ENCODE measurements around the gene FAF2. TPM values are rescaled to one million over a fixed set of nuclear protein-coding genes. Genes with fewer than 3 reads are reported as not detected.

Gene FAF2
- total and polyA plus RNA-seq, 10 of the 15 experiments (the other 5 are each of a cell fraction or from before 2014, with no cell fraction given) = 19.0 to 45.1 (median 35.6) TPM

GRCh38 chr5:176447978-176448608 is at the start of gene FAF2 (continued):
- TF ChIP-seq CEBPZ (IDR thresholded peaks at IDR 0.05; ENCODE audit: low read depth, low read length) (no peak), NR2C1 (IDR thresholded peaks at IDR 0.05) (peak; percentile 83), SP1 (IDR thresholded peaks at IDR 0.05; ENCODE audit: low read depth, low read length) (peak; percentile 54), RCOR1 (conservative IDR thresholded peaks at IDR 0.05; ENCODE audit: low read depth, low read length) (0 out of 2 replicates have a peak, but pooled peaks have one; percentile 40), TBL1XR1 (IDR thresholded peaks at IDR 0.05; ENCODE audit: low read depth, low read length) (peak; percentile 98; the same call in 1 of the 2 replicates), RELB (IDR thresholded peaks at IDR 0.05; ENCODE audit: low read depth) (peak; percentile 88), HCFC1 (IDR thresholded peaks at IDR 0.05; ENCODE audit: low read length) (peak; percentile 51; the same call in 1 of the 2 replicates), RELA (IDR thresholded peaks at IDR 0.05; ENCODE audit: borderline replicate concordance, partially characterized antibody) (peak; percentile 41), SKIL (IDR thresholded peaks at IDR 0.05; ENCODE audit: low read depth, poor library complexity, severe bottlenecking) (no peak), TCF12 (IDR thresholded peaks at IDR 0.05; ENCODE audit: low read depth, low read length) (peak; percentile 51; the same call in 1 of the 2 replicates), REST (IDR thresholded peaks at IDR 0.05; ENCODE audit: low read depth, low read length) (0 out of 2 replicates have a peak, but pooled peaks have one; percentile 27), CTCF (IDR thresholded peaks at IDR 0.05 in 2 of 3, conservative IDR thresholded peaks at IDR 0.05 in 1 of 3; ENCODE audit: control insufficient read depth in 2 of 3, extremely low read depth in 1 of 3, insufficient read depth in 1 of 3, low read depth in 3 of 3, low read length in 3 of 3) (peak; percentile 93 to 99 (median 97); a peak in 5 of 6 replicates), PML (IDR thresholded peaks at IDR 0.05; ENCODE audit: low read length) (peak; percentile 68; the same call in 1 of the 2 replicates), BHLHE40 (IDR thresholded peaks at IDR 0.05; ENCODE audit: borderline replicate concordance in 1 of 2, low read depth in 2 of 2, low read length in 1 of 2) (peak; percentile 50 to 76; a peak in 3 of 4 replicates), SMAD5 (IDR thresholded peaks at IDR 0.05; ENCODE audit: low read depth) (0 out of 2 replicates have a peak, but pooled peaks have one; percentile 17), POU2F2 (IDR thresholded peaks at IDR 0.05; ENCODE audit: borderline replicate concordance, low read depth, low read length) (peak; percentile 70; the same call in 2 of the 3 replicates)

Data from GM12878 (cell line).